Brain pericyte (primary cell): ENCODE results near the gene DBX2.
"Not testable (repeated sequence)": the region's sequence is repeated elsewhere in the genome, so short reads cannot be mapped to it uniquely, and the experiment has no call there.

Source experiments
- DNase-seq: peaks from one replicate; pipeline ENCODE4 v3.0.0-alpha.2; 2012; ENCODE audit warnings: low read depth, low spot score

DBX2 gene

GRCh38 chr12:45010059-45010458 is 40.8 kb downstream of the DBX2 start:
- no peak for DNase-seq

- DNase-seq: no peak
Observed at GRCh38 chr12:45008211-45008610, 42.7 kb downstream of the DBX2 start.

GRCh38 chr12:44999355-44999754 is 51.5 kb downstream of the DBX2 start:
- no peak for DNase-seq

- DNase-seq: no peak
Observed at GRCh38 chr12:44993161-44993560, 57.7 kb downstream of the DBX2 start.

GRCh38 chr12:44984863-44985262 is 66.0 kb downstream of the DBX2 start:
- DNase-seq: not testable (repeated sequence)

GRCh38 chr12:44979918-44980317 is 71.0 kb downstream of the DBX2 start:
- no peak for DNase-seq

GRCh38 chr12:44976246-44976645 is 74.7 kb downstream of the DBX2 start:
- DNase-seq: no peak

GRCh38 chr12:44972746-44973421 is 78.0 kb downstream of the DBX2 start:
- no peak for DNase-seq

GRCh38 chr12:44968965-44969364 is 81.9 kb downstream of the DBX2 start:
- DNase-seq: no peak
